Measurements from ENCODE around the gene CDSN.

DNA sequence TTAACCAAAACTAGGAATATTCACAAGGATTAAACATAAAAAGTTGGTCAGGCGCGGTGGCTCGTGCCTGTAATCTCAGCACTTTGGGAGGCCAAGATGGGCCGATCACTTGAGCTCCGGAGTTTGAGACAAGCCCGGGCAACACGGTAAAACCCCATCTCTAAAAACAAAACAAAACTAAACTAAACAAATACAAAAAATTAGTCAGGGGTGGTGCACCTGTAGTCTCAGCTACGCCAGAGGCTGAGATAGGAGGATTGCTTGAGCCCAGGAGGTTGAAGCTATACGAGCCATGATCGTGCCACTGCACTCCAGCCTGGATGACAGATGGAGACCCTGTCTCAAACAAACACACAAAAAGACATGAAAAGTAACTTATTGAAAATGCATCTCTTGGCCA lies 15.5 kb upstream of the CDSN start:
- TF ChIP-seq RAD21 (IDR thresholded peaks at IDR 0.05; ENCODE audit: low read depth) (no peak), EP300 (IDR thresholded peaks at IDR 0.05; ENCODE audit: borderline replicate concordance) (no peak), TAF1 (IDR thresholded peaks at IDR 0.05; ENCODE audit: low read depth) (no peak), TEAD4 (IDR thresholded peaks at IDR 0.05) (no peak), ZBTB7A (IDR thresholded peaks at IDR 0.05; ENCODE audit: low read depth) (no peak), YY1 (IDR thresholded peaks at IDR 0.05; ENCODE audit: low read depth) (no peak), FOXM1 (IDR thresholded peaks at IDR 0.05; ENCODE audit: borderline replicate concordance, low read depth) (no peak), NFIC (IDR thresholded peaks at IDR 0.05) (no peak), CREB1 (IDR thresholded peaks at IDR 0.05; ENCODE audit: low read depth) (no peak), TCF12 (IDR thresholded peaks at IDR 0.05; ENCODE audit: low read depth) (no peak)
- TF ChIP-seq, protein P1, sequence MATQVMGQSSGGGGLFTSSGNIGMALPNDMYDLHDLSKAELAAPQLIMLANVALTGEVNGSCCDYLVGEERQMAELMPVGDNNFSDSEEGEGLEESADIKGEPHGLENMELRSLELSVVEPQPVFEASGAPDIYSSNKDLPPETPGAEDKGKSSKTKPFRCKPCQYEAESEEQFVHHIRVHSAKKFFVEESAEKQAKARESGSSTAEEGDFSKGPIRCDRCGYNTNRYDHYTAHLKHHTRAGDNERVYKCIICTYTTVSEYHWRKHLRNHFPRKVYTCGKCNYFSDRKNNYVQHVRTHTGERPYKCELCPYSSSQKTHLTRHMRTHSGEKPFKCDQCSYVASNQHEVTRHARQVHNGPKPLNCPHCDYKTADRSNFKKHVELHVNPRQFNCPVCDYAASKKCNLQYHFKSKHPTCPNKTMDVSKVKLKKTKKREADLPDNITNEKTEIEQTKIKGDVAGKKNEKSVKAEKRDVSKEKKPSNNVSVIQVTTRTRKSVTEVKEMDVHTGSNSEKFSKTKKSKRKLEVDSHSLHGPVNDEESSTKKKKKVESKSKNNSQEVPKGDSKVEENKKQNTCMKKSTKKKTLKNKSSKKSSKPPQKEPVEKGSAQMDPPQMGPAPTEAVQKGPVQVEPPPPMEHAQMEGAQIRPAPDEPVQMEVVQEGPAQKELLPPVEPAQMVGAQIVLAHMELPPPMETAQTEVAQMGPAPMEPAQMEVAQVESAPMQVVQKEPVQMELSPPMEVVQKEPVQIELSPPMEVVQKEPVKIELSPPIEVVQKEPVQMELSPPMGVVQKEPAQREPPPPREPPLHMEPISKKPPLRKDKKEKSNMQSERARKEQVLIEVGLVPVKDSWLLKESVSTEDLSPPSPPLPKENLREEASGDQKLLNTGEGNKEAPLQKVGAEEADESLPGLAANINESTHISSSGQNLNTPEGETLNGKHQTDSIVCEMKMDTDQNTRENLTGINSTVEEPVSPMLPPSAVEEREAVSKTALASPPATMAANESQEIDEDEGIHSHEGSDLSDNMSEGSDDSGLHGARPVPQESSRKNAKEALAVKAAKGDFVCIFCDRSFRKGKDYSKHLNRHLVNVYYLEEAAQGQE (IDR thresholded peaks at IDR 0.05; ENCODE audit: low read depth): no peak
- TF ChIP-seq, protein P2, sequence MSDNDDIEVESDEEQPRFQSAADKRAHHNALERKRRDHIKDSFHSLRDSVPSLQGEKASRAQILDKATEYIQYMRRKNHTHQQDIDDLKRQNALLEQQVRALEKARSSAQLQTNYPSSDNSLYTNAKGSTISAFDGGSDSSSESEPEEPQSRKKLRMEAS (IDR thresholded peaks at IDR 0.05): no peak
